Melanocyte of skin (primary cell): Measurements from ENCODE around the gene OGDHL. TPM values are rescaled to one million over a fixed set of nuclear protein-coding genes. Genes with fewer than 3 reads are reported as not detected.

Experiments used
- total RNA-seq, 2 donors: library from RNA; depleted of rRNA; stranded (reverse); fragments of >200 nt; gene quantifications; 2 replicates each; pipeline ENCODE4 v1.2.3, GENCODE V29; 2012

OGDHL gene
- total RNA-seq = under 1 TPM; under 0.01 TPM

GRCh38 chr10:49761789-49762565 lies at the start of gene OGDHL:
Gene OGDHL, minus strand, starts transcription at chr10:49762323. Its CDS starts 3,731 bp downstream, at chr10:49758592.

Other genes starting within 250 kb of the OGDHL start
- gene ERCC6, start 223.2 kb downstream of the OGDHL start, total RNA-seq = 10 to 100 TPM; 11.0 to 19.3 TPM
- not detected for gene SLC18A3, start 152.0 kb downstream of the OGDHL start, total RNA-seq
- not detected for gene CHAT, start 148.3 kb downstream of the OGDHL start, total RNA-seq
- gene C10orf53, start 82.7 kb downstream of the OGDHL start, total RNA-seq = not detected
- gene PARG, start 179.7 kb upstream of the OGDHL start, total RNA-seq = 10 to 100 TPM; 26.2 to 32.3 TPM
- 10 to 100 TPM; 12.3 to 12.7 TPM for gene TIMM23B, start 179.7 kb upstream of the OGDHL start, total RNA-seq
- gene AGAP6, start 226.1 kb upstream of the OGDHL start, total RNA-seq = 1 to 10 TPM; 2.7 to 3.1 TPM